Keratinocyte (primary cell): Measurements from ENCODE around the gene MAML2.

ENCODE experiments used
- EZH2 ChIP-seq: IDR thresholded peaks from one replicate; pipeline ENCODE4 v1.6.1; 2012; ENCODE audit warnings: inconsistent platforms, mild to moderate bottlenecking, low read length, moderate library complexity
- TF ChIP-seq, protein P1 (sequence below), 3 experiments: IDR thresholded peaks in 1 of 3; conservative IDR thresholded peaks in 1 of 3; optimal IDR thresholded peaks in 1 of 3; 2 replicates in 2 of 3; 3 replicates in 1 of 3; pipeline versions ENCODE3 to v1.5.1; 2011; ENCODE audit warnings: low read length in 3 of 3, mild to moderate bottlenecking in 3 of 3, moderate library complexity in 2 of 3, control low read depth in 1 of 3, inconsistent platforms in 1 of 3; ENCODE audit not compliant: insufficient read depth in 2 of 3; ENCODE audit errors: extremely low read depth in 1 of 3

DNA sequence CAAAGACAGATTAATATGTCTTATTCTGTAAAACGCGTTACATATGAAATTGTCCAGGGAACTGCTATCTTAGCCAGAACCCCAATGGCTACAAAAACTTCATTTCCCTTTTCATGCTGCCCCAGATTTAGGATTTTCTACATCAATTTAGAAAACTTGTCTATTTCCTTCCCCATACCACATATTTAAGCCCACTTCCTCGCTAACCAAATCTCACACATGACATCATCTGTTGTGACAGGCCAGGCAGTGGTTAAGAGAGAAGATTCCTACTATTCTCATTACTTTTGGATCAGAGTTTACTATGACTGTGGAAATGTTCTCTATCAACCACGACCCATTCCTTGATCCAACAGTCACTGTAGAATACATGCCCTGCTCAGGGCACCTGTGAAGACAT lies 30.8 kb upstream of the MAML2 start:
- TF ChIP-seq, protein P1, sequence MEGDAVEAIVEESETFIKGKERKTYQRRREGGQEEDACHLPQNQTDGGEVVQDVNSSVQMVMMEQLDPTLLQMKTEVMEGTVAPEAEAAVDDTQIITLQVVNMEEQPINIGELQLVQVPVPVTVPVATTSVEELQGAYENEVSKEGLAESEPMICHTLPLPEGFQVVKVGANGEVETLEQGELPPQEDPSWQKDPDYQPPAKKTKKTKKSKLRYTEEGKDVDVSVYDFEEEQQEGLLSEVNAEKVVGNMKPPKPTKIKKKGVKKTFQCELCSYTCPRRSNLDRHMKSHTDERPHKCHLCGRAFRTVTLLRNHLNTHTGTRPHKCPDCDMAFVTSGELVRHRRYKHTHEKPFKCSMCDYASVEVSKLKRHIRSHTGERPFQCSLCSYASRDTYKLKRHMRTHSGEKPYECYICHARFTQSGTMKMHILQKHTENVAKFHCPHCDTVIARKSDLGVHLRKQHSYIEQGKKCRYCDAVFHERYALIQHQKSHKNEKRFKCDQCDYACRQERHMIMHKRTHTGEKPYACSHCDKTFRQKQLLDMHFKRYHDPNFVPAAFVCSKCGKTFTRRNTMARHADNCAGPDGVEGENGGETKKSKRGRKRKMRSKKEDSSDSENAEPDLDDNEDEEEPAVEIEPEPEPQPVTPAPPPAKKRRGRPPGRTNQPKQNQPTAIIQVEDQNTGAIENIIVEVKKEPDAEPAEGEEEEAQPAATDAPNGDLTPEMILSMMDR (optimal IDR thresholded peaks at IDR 0.05 in 1 of 3, IDR thresholded peaks at IDR 0.05 in 1 of 3, conservative IDR thresholded peaks at IDR 0.05 in 1 of 3; ENCODE audit: extremely low read depth in 1 of 3, insufficient read depth in 2 of 3, low read length in 3 of 3): no peak
- TF ChIP-seq EZH2: no peak
